Measurements from ENCODE around the gene ABCB4. TPM values are rescaled to one million over a fixed set of nuclear protein-coding genes. Genes with fewer than 3 reads are reported as not detected.

Gene ABCB4
- total RNA-seq, 2 donors from 2014 or later: 0.05 to 1.1 TPM

GRCh38 chr7:87480386-87480785, 4.9 kb upstream of the ABCB4 start:
- no peaks in the 10 kb centered on the region for H3K27me3 ChIP-seq (replicated peaks; ENCODE audit: insufficient read depth)
- H3K4me1 ChIP-seq (replicated peaks): no peaks in the 10 kb centered on the region
- no peaks in the 10 kb centered on the region for H3K9me3 ChIP-seq
- H3K4me3 ChIP-seq: no peak overlapping the region
- no peak overlapping the region for H3K27ac ChIP-seq
- H3K36me3 ChIP-seq: no peaks in the 10 kb centered on the region
- WGBS: 90% methylated on average over 2 of the region's 2 CpGs
- intact Hi-C loops (cut with DNase I): no loop called here
- no peak for TF ChIP-seq POLR2A (IDR thresholded peaks at IDR 0.05)
- no peak for DNase-seq (ENCODE audit: low spot score)

GRCh38 chr7:87479951-87480350, 4.5 kb upstream of the ABCB4 start:
- DNase-seq (ENCODE audit: low spot score): no peak
- H3K9me3 ChIP-seq: no peaks in the 10 kb centered on the region
- H3K36me3 ChIP-seq: no peaks in the 10 kb centered on the region
- no peak overlapping the region for H3K27ac ChIP-seq
- TF ChIP-seq POLR2A (IDR thresholded peaks at IDR 0.05) (no peak), POLR2AphosphoS5 (IDR thresholded peaks at IDR 0.05) (no peak), CTCF (IDR thresholded peaks at IDR 0.05) (no peak)
- no peaks in the 10 kb centered on the region for H3K27me3 ChIP-seq (replicated peaks; ENCODE audit: insufficient read depth)
- no peak overlapping the region for H3K4me3 ChIP-seq
- intact Hi-C loops (cut with DNase I): no loop called here
- WGBS: 90% methylated on average over 2 of the region's 2 CpGs
- no peaks in the 10 kb centered on the region for H3K4me1 ChIP-seq (replicated peaks)

DNA sequence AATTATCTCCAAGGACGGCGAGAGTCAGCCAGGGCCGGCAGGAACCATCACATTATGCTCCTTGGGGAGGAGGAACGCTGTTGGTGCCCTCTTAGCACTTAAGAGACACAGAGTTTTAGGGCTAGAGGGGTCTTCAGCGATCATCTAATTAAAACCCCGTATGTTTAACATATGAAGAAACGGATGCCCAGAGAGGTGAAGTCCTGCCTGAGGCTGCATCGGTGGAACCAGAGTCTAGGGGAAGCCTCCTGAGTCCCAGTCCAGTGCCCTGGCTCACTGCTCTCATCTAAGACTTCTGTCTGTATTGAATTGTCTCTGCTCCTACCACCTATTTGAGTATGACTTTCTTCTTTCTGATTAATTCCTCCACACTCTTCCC, 688 bp upstream of the ABCB4 start:
- no peaks in the 10 kb centered on the region for H3K36me3 ChIP-seq
- no peak for DNase-seq (ENCODE audit: low spot score)
- intact Hi-C loops (cut with DNase I): no loop called here
- H3K9me3 ChIP-seq: no peaks in the 10 kb centered on the region
- WGBS: 65% methylated on average over 8 of the region's 8 CpGs
- no peak overlapping the region for H3K27ac ChIP-seq
- H3K4me3 ChIP-seq: no peak overlapping the region
- TF ChIP-seq CTCF (IDR thresholded peaks at IDR 0.05): no peak
- no peak for TF ChIP-seq POLR2AphosphoS5 (IDR thresholded peaks at IDR 0.05)
- TF ChIP-seq POLR2A (IDR thresholded peaks at IDR 0.05): no peak
- H3K4me1 ChIP-seq (replicated peaks): no peaks in the 10 kb centered on the region
- H3K27me3 ChIP-seq (replicated peaks; ENCODE audit: insufficient read depth): no peaks in the 10 kb centered on the region

DNA sequence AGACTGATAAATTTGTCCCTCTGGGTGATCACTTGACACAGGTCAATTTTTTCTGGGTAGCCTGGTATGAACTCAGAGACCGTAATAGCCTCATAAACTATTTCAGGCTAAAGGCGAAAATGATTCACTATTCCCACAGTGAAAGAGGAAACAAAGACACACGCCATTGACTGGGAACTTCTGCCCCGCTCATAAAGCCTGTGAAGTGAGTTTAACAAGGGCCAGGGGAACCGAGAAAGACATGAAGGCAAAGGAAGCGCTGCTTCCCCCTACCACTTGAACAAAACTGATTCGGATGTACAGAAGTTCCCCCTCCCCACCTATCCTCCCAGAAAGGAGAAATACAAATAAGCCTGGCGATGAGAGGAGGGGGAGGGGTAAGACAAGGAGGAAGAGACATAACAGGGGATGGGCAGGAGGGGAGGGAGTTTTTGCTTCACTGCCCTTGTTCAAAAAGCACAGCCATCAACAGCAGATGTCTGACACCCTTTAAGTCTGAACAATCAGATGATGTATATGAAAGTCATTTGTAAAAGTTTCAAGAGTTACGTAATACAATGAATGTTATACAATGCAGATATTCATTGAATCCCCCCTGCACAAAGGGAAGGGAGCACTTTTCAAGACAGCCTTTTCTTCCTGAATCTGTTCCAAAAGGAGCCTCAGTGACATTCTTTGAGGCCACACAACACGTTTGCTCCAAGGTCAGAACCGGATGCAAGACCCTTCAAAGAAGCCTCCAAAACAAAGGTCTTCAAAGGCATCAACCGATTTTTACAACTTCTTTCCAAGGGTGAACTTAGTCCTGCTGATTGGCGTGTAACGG, 734 bp downstream of the ABCB4 start:
- Histone ChIP-seq H3K36me3 (no peaks in the 10 kb centered on the region), H3K27ac (no peak overlapping the region), H3K27me3 (replicated peaks; ENCODE audit: insufficient read depth) (no peaks in the 10 kb centered on the region), H3K4me3 (peak overlapping the region; percentile 26 to 38), H3K9me3 (no peaks in the 10 kb centered on the region), H3K4me1 (replicated peaks) (no peaks in the 10 kb centered on the region)
- TF ChIP-seq POLR2AphosphoS5 (IDR thresholded peaks at IDR 0.05) (no peak), POLR2A (IDR thresholded peaks at IDR 0.05) (no peak), CTCF (IDR thresholded peaks at IDR 0.05) (no peak)
- intact Hi-C loops (cut with DNase I): no loop called here
- WGBS: 15% methylated on average over 14 of the region's 14 CpGs
- no peak for DNase-seq (ENCODE audit: low spot score)

DNA sequence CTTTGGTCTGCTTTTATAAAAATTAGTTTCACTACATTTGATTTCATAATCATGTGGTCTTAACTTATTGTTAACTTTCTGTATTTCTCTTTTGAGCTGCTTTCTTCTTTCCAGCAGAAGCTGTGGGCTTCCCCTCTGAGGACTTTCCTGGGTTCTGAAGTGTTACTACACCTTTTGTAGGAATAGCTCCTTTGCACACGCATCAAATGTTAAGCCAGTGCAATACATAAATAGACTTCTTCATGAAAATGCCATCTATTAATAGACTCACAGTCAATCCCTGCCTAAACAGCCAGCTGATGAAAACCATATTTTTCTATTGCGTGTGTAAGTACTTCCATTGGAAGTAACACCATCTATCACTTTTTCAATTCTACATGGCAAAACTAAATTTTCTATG, 1.5 kb downstream of the ABCB4 start:
- H3K4me1 ChIP-seq (replicated peaks): no peaks in the 10 kb centered on the region
- no peaks in the 10 kb centered on the region for H3K27me3 ChIP-seq (replicated peaks; ENCODE audit: insufficient read depth)
- WGBS: 56% methylated on average over 2 of the region's 2 CpGs
- no peaks in the 10 kb centered on the region for H3K36me3 ChIP-seq
- H3K9me3 ChIP-seq: no peaks in the 10 kb centered on the region
- no peak overlapping the region for H3K27ac ChIP-seq
- H3K4me3 ChIP-seq: no peak overlapping the region
- no peak for DNase-seq (ENCODE audit: low spot score)
- no peak for TF ChIP-seq POLR2A (IDR thresholded peaks at IDR 0.05)
- no peak for TF ChIP-seq CTCF (IDR thresholded peaks at IDR 0.05)
- no peak for TF ChIP-seq POLR2AphosphoS5 (IDR thresholded peaks at IDR 0.05)
- intact Hi-C loops (cut with DNase I): no loop called here

All from prostate gland (tissue), 2 donors.